Ishikawa (cell line): ENCODE results near the gene FXYD5.

Experiments used
- CEBPB ChIP-seq: IDR thresholded peaks from 2 replicates; pipeline ENCODE4 v1.6.1; 2012
- CREB1 ChIP-seq: IDR thresholded peaks from 2 replicates; pipeline ENCODE4 v1.6.1; 2012; ENCODE audit warnings: low read depth
- EGR1 ChIP-seq: IDR thresholded peaks from 2 replicates; pipeline ENCODE4 v1.6.1; 2012
- EP300 ChIP-seq: IDR thresholded peaks from 2 replicates; pipeline ENCODE4 v1.6.1; 2012; ENCODE audit warnings: borderline replicate concordance
- FOXM1 ChIP-seq: IDR thresholded peaks from 2 replicates; pipeline ENCODE4 v1.6.1; 2012; ENCODE audit warnings: low read depth, borderline replicate concordance
- MAX ChIP-seq: IDR thresholded peaks from 2 replicates; pipeline ENCODE4 v1.6.1; 2012
- NFIC ChIP-seq: IDR thresholded peaks from 2 replicates; pipeline ENCODE4 v1.6.1; 2012
- RAD21 ChIP-seq: IDR thresholded peaks from 2 replicates; pipeline ENCODE4 v1.6.1; 2012; ENCODE audit warnings: low read depth
- TAF1 ChIP-seq: IDR thresholded peaks from 2 replicates; pipeline ENCODE4 v1.6.1; 2012; ENCODE audit warnings: low read depth, mild to moderate bottlenecking
- TCF12 ChIP-seq: IDR thresholded peaks from 2 replicates; pipeline ENCODE4 v1.6.1; 2012; ENCODE audit warnings: low read depth
- TEAD4 ChIP-seq: IDR thresholded peaks from 2 replicates; pipeline ENCODE4 v1.6.1; 2012
- YY1 ChIP-seq: IDR thresholded peaks from 2 replicates; pipeline ENCODE4 v1.6.1; 2012; ENCODE audit warnings: low read depth
- ZBTB7A ChIP-seq: IDR thresholded peaks from 2 replicates; pipeline ENCODE4 v1.6.1; 2012; ENCODE audit warnings: low read depth
- TF ChIP-seq, protein P1 (sequence below): IDR thresholded peaks from 2 replicates; pipeline ENCODE4 v1.6.1; 2012
- TF ChIP-seq, protein P2 (sequence below): IDR thresholded peaks from 2 replicates; pipeline ENCODE4 v1.6.1; 2012; ENCODE audit warnings: low read depth, mild to moderate bottlenecking

Gene FXYD5

GRCh38 chr19:35178701-35179100, 24.2 kb downstream of the FXYD5 start:
- no peak for TF ChIP-seq TCF12
- TF ChIP-seq TAF1: no peak
- no peak for TF ChIP-seq ZBTB7A
- no peak for TF ChIP-seq YY1
- TF ChIP-seq, protein P1, sequence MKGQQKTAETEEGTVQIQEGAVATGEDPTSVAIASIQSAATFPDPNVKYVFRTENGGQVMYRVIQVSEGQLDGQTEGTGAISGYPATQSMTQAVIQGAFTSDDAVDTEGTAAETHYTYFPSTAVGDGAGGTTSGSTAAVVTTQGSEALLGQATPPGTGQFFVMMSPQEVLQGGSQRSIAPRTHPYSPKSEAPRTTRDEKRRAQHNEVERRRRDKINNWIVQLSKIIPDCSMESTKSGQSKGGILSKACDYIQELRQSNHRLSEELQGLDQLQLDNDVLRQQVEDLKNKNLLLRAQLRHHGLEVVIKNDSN: no peak
- no peak for TF ChIP-seq RAD21
- no peak for TF ChIP-seq EP300
- TF ChIP-seq NFIC: no peak
- TF ChIP-seq, protein P2, sequence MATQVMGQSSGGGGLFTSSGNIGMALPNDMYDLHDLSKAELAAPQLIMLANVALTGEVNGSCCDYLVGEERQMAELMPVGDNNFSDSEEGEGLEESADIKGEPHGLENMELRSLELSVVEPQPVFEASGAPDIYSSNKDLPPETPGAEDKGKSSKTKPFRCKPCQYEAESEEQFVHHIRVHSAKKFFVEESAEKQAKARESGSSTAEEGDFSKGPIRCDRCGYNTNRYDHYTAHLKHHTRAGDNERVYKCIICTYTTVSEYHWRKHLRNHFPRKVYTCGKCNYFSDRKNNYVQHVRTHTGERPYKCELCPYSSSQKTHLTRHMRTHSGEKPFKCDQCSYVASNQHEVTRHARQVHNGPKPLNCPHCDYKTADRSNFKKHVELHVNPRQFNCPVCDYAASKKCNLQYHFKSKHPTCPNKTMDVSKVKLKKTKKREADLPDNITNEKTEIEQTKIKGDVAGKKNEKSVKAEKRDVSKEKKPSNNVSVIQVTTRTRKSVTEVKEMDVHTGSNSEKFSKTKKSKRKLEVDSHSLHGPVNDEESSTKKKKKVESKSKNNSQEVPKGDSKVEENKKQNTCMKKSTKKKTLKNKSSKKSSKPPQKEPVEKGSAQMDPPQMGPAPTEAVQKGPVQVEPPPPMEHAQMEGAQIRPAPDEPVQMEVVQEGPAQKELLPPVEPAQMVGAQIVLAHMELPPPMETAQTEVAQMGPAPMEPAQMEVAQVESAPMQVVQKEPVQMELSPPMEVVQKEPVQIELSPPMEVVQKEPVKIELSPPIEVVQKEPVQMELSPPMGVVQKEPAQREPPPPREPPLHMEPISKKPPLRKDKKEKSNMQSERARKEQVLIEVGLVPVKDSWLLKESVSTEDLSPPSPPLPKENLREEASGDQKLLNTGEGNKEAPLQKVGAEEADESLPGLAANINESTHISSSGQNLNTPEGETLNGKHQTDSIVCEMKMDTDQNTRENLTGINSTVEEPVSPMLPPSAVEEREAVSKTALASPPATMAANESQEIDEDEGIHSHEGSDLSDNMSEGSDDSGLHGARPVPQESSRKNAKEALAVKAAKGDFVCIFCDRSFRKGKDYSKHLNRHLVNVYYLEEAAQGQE: no peak
- no peak for TF ChIP-seq CEBPB
- TF ChIP-seq CREB1: no peak
- TF ChIP-seq TEAD4: no peak
- no peak for TF ChIP-seq EGR1

DNA sequence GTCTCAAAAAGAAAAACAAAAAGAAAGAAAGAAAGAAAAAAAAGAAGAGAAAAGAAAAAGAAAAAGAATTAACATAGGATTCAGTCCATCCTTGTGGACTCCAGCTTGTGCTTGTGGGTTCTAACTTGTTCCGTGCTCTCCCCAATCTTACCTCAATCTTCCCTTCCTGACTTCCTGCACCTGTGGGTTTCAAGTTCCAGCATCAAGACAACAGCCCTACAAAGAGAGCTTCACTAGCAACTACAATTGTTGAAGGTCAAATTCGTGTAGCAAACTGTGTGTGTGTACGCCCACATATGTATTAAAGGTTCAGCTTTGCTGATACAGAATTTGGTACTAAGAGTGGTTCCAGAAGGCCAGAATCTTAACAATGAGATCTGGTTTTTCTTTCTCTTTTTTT, 25.3 kb downstream of the FXYD5 start:
- TF ChIP-seq CREB1 (no peak), ZBTB7A (no peak), MAX (no peak), TAF1 (no peak), EP300 (no peak), RAD21 (no peak), CEBPB (no peak), TCF12 (no peak), NFIC (no peak), TEAD4 (no peak), YY1 (no peak), FOXM1 (no peak), EGR1 (no peak)
- TF ChIP-seq, protein P1: no peak
- TF ChIP-seq, protein P2: no peak

DNA sequence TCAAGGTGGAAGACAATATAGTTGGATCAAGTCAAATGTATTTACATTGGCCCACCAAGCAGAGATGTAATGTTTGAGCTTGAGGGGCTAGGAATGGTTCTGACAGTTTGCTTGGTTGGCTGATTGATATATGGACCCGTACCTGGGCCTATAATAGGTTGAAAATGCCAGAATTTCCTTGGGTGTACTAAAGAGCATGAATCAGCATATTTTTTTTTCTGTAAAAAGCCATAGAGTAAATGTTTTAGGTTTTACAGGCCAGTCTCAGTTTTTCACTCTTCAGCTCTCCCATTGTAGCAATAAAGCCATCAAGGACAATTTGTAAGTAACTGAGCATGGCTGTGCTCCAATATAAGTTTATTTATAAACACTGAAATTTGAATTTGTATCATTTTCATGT, 26.9 kb downstream of the FXYD5 start:
- TF ChIP-seq EP300: no peak
- TF ChIP-seq, protein P2: no peak
- no peak for TF ChIP-seq NFIC
- no peak for TF ChIP-seq YY1
- no peak for TF ChIP-seq TAF1
- TF ChIP-seq ZBTB7A: no peak
- TF ChIP-seq FOXM1: no peak
- TF ChIP-seq EGR1: no peak

GRCh38 chr19:35184267-35184666, 29.7 kb downstream of the FXYD5 start:
- no peak for TF ChIP-seq MAX
- no peak for TF ChIP-seq NFIC

DNA sequence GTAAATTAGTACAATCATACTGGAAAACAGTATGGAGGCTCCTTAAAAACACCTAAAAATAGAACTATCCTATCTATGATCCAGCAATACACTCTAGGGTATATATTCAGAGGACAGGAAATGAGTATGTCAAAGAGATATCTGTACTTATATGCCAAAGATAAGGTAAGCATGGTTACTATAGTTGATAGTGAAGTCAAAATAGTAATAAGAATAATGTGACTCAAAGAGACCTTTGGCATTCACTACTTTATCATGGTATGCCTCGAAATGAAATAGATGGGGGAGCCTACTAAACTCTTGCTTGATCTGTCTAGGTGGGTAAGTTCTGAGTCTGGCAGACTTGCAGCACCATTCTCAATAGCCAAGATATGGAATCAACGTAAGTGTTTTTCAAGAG, 30.3 kb downstream of the FXYD5 start:
- TF ChIP-seq MAX (no peak), ZBTB7A (no peak), CREB1 (no peak), EP300 (no peak), FOXM1 (no peak), YY1 (no peak), TAF1 (no peak), TCF12 (no peak), TEAD4 (no peak), CEBPB (no peak), NFIC (no peak), RAD21 (no peak), EGR1 (no peak)
- TF ChIP-seq, protein P1: no peak
- TF ChIP-seq, protein P2: no peak
